Uterus (tissue), 2 donors: Measurements from ENCODE around the gene MUC22.

Experiments used
- POLR2A ChIP-seq, 2 donors: fragments of 450-650 bp; IDR thresholded peaks; one replicate each; pipeline ENCODE4 v1.6.1; 2016; ENCODE audit warnings: antibody characterized with exemption in 2 of 2, mild to moderate bottlenecking in 1 of 2, moderate library complexity in 1 of 2
- TF ChIP-seq, protein P1 (sequence below), 4 experiments: fragments of 200-600 bp in 2 of 4; fragments of 450-650 bp in 2 of 4; sonication (generic) in 2 of 4; IDR thresholded peaks; one replicate each; pipeline ENCODE4 v1.5.1; 2016 to 2019; ENCODE audit warnings: antibody characterized with exemption in 4 of 4, mild to moderate bottlenecking in 2 of 4, moderate library complexity in 1 of 4

- TF ChIP-seq, protein P1, sequence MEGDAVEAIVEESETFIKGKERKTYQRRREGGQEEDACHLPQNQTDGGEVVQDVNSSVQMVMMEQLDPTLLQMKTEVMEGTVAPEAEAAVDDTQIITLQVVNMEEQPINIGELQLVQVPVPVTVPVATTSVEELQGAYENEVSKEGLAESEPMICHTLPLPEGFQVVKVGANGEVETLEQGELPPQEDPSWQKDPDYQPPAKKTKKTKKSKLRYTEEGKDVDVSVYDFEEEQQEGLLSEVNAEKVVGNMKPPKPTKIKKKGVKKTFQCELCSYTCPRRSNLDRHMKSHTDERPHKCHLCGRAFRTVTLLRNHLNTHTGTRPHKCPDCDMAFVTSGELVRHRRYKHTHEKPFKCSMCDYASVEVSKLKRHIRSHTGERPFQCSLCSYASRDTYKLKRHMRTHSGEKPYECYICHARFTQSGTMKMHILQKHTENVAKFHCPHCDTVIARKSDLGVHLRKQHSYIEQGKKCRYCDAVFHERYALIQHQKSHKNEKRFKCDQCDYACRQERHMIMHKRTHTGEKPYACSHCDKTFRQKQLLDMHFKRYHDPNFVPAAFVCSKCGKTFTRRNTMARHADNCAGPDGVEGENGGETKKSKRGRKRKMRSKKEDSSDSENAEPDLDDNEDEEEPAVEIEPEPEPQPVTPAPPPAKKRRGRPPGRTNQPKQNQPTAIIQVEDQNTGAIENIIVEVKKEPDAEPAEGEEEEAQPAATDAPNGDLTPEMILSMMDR (IDR thresholded peaks at IDR 0.05) = no peak
- TF ChIP-seq POLR2A (IDR thresholded peaks at IDR 0.05) = no peak
Measured at GRCh38 chr6:30974490-30975252, 35.6 kb upstream of the MUC22 start.
